K562 (cell line): ENCODE measurements around the gene MRRF. TPM values are rescaled to one million over a fixed set of nuclear protein-coding genes. Genes with fewer than 3 reads are reported as not detected.
A peak's percentile ranks its signal among the peaks of the same experiment; 100 is the strongest.

Experiments used
- ATAC-seq: fragments of 200-7000 bp; cut with Tn5 transposase; 3 replicates; pipeline ENCODE4 v1.9.1; 2020; ENCODE audit warnings: moderate library complexity
- BruUV-seq: library from RNA; stranded (reverse); fragments of 400-500 nt; replicated peaks from 2 replicates; lab custom pipeline; 2021; lab: Mats Ljungman, UMichigan
- CTCF ChIA-PET: fragments of 300-600 bp; formaldehyde crosslinking; extraction: SDS; loops from one replicate; lab custom pipeline; 2021; ENCODE audit warnings: low intra/inter-chr PET ratio; lab: Yijun Ruan, JAX
- POLR2A ChIA-PET: fragments of 300-600, 350-650 bp; sonication (Branson Sonifier 250); formaldehyde crosslinking; extraction: SDS; loops from one replicate; lab custom pipeline; 2021; ENCODE audit warnings: antibody characterized with exemption, inconsistent platforms; lab: Yijun Ruan, JAX
- DNase-seq, 4 experiments: peaks; one replicate each; pipeline versions ENCODE4 v3.0.0 to v3.0.0-alpha.2; 2011 to 2018; ENCODE audit warnings: low spot score in 3 of 4, mixed read lengths in 3 of 4; ENCODE audit errors: extremely low read depth in 1 of 4
- FAIRE-seq: peaks from 2 replicates; lab custom pipeline; 2011; peaks lifted over from hg19 to GRCh38; lab: Jason Lieb, UNC
- H2AFZ ChIP-seq: 2 replicates; pipeline ENCODE4 v1.6.0; 2011; ENCODE audit warnings: low read depth, low read length, control low read depth, inconsistent platforms
- H3K27ac ChIP-seq: fragments of 200-600 bp; 3 replicates; pipeline ENCODE4 v1.8.0; 2011; ENCODE audit warnings: low read depth, mild to moderate bottlenecking, control low read depth, inconsistent platforms, low read length, moderate library complexity, mixed read lengths; ENCODE audit errors: extremely low read depth
- H3K27me3 ChIP-seq, 2 experiments: fragments of 300-600 bp in 1 of 2; 2 replicates in 1 of 2; 3 replicates in 1 of 2; pipeline versions ENCODE4 v1.6.0 to v1.8.0; 2011; ENCODE audit warnings: inconsistent platforms in 2 of 2, low read length in 2 of 2, mild to moderate bottlenecking in 1 of 2, mixed read lengths in 1 of 2, moderate library complexity in 1 of 2; ENCODE audit not compliant: control insufficient read depth in 2 of 2, insufficient read depth in 2 of 2
- H3K36me3 ChIP-seq: fragments of 300-600 bp; 3 replicates; pipeline ENCODE4 v1.8.0; 2011; ENCODE audit warnings: mild to moderate bottlenecking, low read length, inconsistent platforms; ENCODE audit not compliant: control insufficient read depth, insufficient read depth
- H3K4me1 ChIP-seq, 2 experiments: fragments of 200-600 bp in 1 of 2; replicated peaks in 1 of 2; 2 replicates in 1 of 2; 3 replicates in 1 of 2; pipeline versions ENCODE4 v1.5.1 to v1.8.0; 2011; ENCODE audit warnings: inconsistent platforms in 2 of 2, low read length in 2 of 2, mild to moderate bottlenecking in 1 of 2, mixed read lengths in 1 of 2, moderate library complexity in 1 of 2; ENCODE audit not compliant: control insufficient read depth in 2 of 2, insufficient read depth in 2 of 2
- H3K4me2 ChIP-seq: 2 replicates; pipeline ENCODE4 v1.6.1; 2011; ENCODE audit warnings: low read length, control low read depth, inconsistent platforms, mixed read lengths; ENCODE audit not compliant: insufficient read depth
- H3K4me3 ChIP-seq: fragments of 200-600 bp; sonication (generic), shearing (Covaris generic); 2 replicates; pipeline ENCODE4 v1.5.1; 2016; ENCODE audit warnings: control low read depth, inconsistent platforms
- H3K79me2 ChIP-seq: fragments of 200-600 bp; 3 replicates; pipeline ENCODE4 v1.8.0; 2011; ENCODE audit warnings: low read length, inconsistent platforms; ENCODE audit not compliant: control insufficient read depth, insufficient read depth
- H3K9ac ChIP-seq, 2 experiments: 2 replicates each; pipeline versions ENCODE4 v1.6.0 to v1.6.1; 2011; ENCODE audit warnings: low read depth in 2 of 2, low read length in 2 of 2, control low read depth in 1 of 2, inconsistent platforms in 1 of 2, mild to moderate bottlenecking in 1 of 2, mixed read lengths in 1 of 2; ENCODE audit not compliant: insufficient read depth in 1 of 2
- H3K9me1 ChIP-seq: one replicate; pipeline ENCODE4 v1.6.0; 2011; ENCODE audit warnings: inconsistent platforms, mild to moderate bottlenecking, low read length, moderate library complexity; ENCODE audit not compliant: control insufficient read depth, insufficient read depth
- H3K9me3 ChIP-seq: replicated peaks from 2 replicates; pipeline ENCODE4 v1.5.1; 2011; ENCODE audit warnings: low read depth, low read length, inconsistent platforms; ENCODE audit not compliant: control insufficient read depth, insufficient read depth
- H4K20me1 ChIP-seq: replicated peaks from 2 replicates; pipeline ENCODE4 v1.6.1; 2011; ENCODE audit warnings: low read length, inconsistent platforms, mixed read lengths; ENCODE audit not compliant: control insufficient read depth, insufficient read depth
- BCL6 ChIP-seq: fragments of 250-450 bp; sonication (Bioruptor Pico); IDR thresholded peaks from 2 replicates; pipeline ENCODE4 v1.4.0; 2020
- BMI1 ChIP-seq: fragments of 150-350 bp; IDR thresholded peaks from 2 replicates; pipeline ENCODE4 v1.6.1; 2014; ENCODE audit warnings: low read length
- CBFA2T3 ChIP-seq: fragments of 450-650 bp; IDR thresholded peaks from 2 replicates; pipeline ENCODE4 v1.6.1; 2017
- CC2D1A ChIP-seq: fragments of 450-650 bp; IDR thresholded peaks from 2 replicates; pipeline ENCODE4 v1.6.1; 2017; ENCODE audit warnings: mild to moderate bottlenecking
- CGGBP1 ChIP-seq: fragments of 250-450 bp; sonication (Bioruptor Pico); IDR thresholded peaks from 2 replicates; pipeline ENCODE4 v1.9.0; 2021; ENCODE audit warnings: mild to moderate bottlenecking
- ELF1 ChIP-seq: fragments of 200-800 bp; sonication (Bioruptor generic); IDR thresholded peaks from 2 replicates; pipeline ENCODE4 v1.6.1; 2016; ENCODE audit warnings: missing genetic modification characterization, missing compliant biosample characterization
- ELF2 ChIP-seq: fragments of 250-450 bp; sonication (Bioruptor Pico); IDR thresholded peaks from 2 replicates; pipeline ENCODE4 v1.5.0; 2021; ENCODE audit warnings: mild to moderate bottlenecking
- FOXP1 ChIP-seq: sonication (generic); formaldehyde crosslinking; IDR thresholded peaks from 2 replicates; pipeline ENCODE4 v1.8.0; 2022; ENCODE audit warnings: mild to moderate bottlenecking, missing genetic modification reagents
- MAZ ChIP-seq, 2 experiments: fragments of 450-650 bp in 1 of 2; sonication (generic) in 1 of 2; formaldehyde crosslinking; IDR thresholded peaks in 1 of 2; conservative IDR thresholded peaks in 1 of 2; 2 replicates each; pipeline versions ENCODE4 v1.4.0 to v1.5.0; 2020; ENCODE audit warnings: mild to moderate bottlenecking in 1 of 2, missing genetic modification reagents in 1 of 2
- NELFE ChIP-seq: IDR thresholded peaks from 2 replicates; pipeline ENCODE4 v1.6.1; 2011; ENCODE audit warnings: mild to moderate bottlenecking; ENCODE audit not compliant: insufficient read depth, insufficient read length
- NFIC ChIP-seq: fragments of 450-650 bp; IDR thresholded peaks from 2 replicates; pipeline ENCODE4 v1.6.1; 2017; ENCODE audit warnings: mild to moderate bottlenecking, inconsistent platforms
- PHF21A ChIP-seq: fragments of 450-650 bp; IDR thresholded peaks from 2 replicates; pipeline ENCODE4 v1.6.1; 2017; ENCODE audit warnings: low read depth, borderline replicate concordance
- PTRF ChIP-seq: fragments of 450-650 bp; IDR thresholded peaks from 2 replicates; pipeline ENCODE4 v1.6.1; 2016; ENCODE audit warnings: mild to moderate bottlenecking, missing genetic modification characterization, missing compliant biosample characterization
- RCOR1 ChIP-seq, 2 experiments: IDR thresholded peaks; 2 replicates each; pipeline ENCODE4 v1.6.1; 2012; ENCODE audit warnings: low read depth in 2 of 2, low read length in 2 of 2, borderline replicate concordance in 1 of 2, improper control_type of control experiment in 1 of 2
- SMAD2 ChIP-seq: fragments of 150-350 bp; IDR thresholded peaks from 2 replicates; pipeline ENCODE4 v1.6.1; 2014; ENCODE audit warnings: low read depth, mild to moderate bottlenecking, low read length
- TAF15 ChIP-seq: fragments of 200-400 bp; formaldehyde crosslinking; IDR thresholded peaks from 2 replicates; pipeline ENCODE4 v1.6.1; 2017; ENCODE audit warnings: mild to moderate bottlenecking, low read depth, low read length, moderate library complexity
- TCF7L2 ChIP-seq: fragments of 150-350 bp; IDR thresholded peaks from 2 replicates; pipeline ENCODE4 v1.6.1; 2016; ENCODE audit warnings: low read depth, mild to moderate bottlenecking, low read length, moderate library complexity
- ZNF282 ChIP-seq: sonication (generic); formaldehyde crosslinking; IDR thresholded peaks from 2 replicates; pipeline ENCODE4 v1.8.1; 2023; ENCODE audit warnings: missing genetic modification reagents
- ZNF583 ChIP-seq: fragments of 250-450 bp; sonication (Bioruptor Pico); IDR thresholded peaks from 2 replicates; pipeline ENCODE4 v1.4.0; 2020
- WGBS: fragments of 100-300 bp; shearing (Covaris generic); methylation state at CpG from one replicate; pipeline ENCODE4 v1.1.6; 2016; ENCODE audit warnings: low coverage, mixed read lengths; ENCODE audit not compliant: insufficient coverage; ENCODE audit errors: missing lambda C conversion rate; 5-methylcytosine and 5-hydroxymethylcytosine counted together
- in situ Hi-C: fragments of 300-500 bp; cut with MboI; formaldehyde crosslinking; loops from 4 replicates; pipeline ENCODE4 v1.15.0; 2018; ENCODE audit warnings: inconsistent platforms, mixed read lengths
- intact Hi-C: fragments of 100-400 bp; cut with micrococcal nuclease; formaldehyde crosslinking; loops from 2 replicates; pipeline ENCODE4 v1.14.2; 2022
- polyA plus RNA-seq, 8 experiments: library from polyadenylated mRNA; depleted of rRNA in 4 of 8; stranded (reverse) in 5 of 8; unstranded in 3 of 8; fragments of >200 nt; fragmentation: Nextera tagmentation in 2 of 8; fragmentation: Illumina TruSeq in 1 of 8; extraction: Ambion mirVana in 2 of 8; extraction: Trizol in 1 of 8; gene quantifications; 2 replicates each; pipeline versions ENCODE4 v1.2.1 to v1.2.3, GENCODE V29; 2011 to 2014; ENCODE audit warnings: inconsistent platforms in 1 of 8, missing spikeins in 1 of 8
- total RNA-seq, 7 experiments: library from RNA; depleted of rRNA in 6 of 7; stranded (reverse); fragments of >200 nt in 6 of 7; fragmentation: Illumina TruSeq in 2 of 7; extraction: Trizol in 2 of 7; gene quantifications; 2 replicates each; pipeline versions ENCODE4 v1.2.1 to v1.2.3, GENCODE V29; 2011 to 2021; ENCODE audit warnings: low replicate concordance in 1 of 7
- TF ChIP-seq, protein P1 (sequence below), 2 experiments: fragments of 450-650 bp; IDR thresholded peaks; 2 replicates each; pipeline ENCODE4 v1.6.1; 2016
- TF ChIP-seq, protein P2 (sequence below): sonication (generic); formaldehyde crosslinking; IDR thresholded peaks from 2 replicates; pipeline ENCODE4 v1.8.0; 2023; ENCODE audit warnings: mild to moderate bottlenecking, missing genetic modification reagents

The MRRF gene
- total and polyA plus RNA-seq, 9 of the 15 experiments (the other 6 are each of a cell fraction or from before 2014, with no cell fraction given) = 55.0 to 105 (median 81.2) TPM

DNA sequence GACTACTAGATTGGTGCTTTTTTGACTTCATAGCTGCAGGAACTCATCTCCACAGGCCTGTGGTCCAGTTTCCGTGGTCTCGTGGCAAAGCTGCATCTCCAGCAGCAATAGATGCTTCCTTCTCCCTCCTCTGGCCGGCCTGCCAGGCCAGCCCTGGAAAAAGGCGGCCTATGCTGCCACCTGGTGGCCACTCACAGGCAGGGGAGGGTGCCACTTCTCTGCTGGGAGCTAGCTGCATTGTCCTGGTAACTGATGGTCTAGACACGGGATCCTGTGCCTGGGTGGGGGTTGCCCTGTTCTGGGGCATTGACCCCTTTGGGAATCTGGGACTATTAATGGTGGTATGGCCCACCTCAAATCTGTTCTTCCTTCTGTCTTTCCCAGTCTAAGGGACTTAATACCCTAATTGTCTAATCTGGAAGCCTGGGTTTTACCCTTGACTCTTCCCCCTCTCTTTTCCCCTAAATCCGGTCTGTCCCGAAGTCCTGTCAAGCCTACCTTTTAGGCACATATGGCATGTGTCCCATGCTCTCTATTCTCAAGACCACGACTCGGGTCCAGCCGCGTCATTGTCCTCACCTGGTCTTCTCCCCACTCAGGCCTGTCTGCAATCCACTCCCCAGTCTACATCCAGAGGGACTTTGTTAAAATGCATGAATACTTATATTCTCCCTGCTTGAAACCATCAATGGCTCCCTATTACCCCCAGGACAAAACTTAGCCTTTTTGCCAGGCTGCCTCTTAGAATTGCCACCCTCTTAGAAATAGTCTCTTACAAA is 86.1 kb downstream of the MRRF start:
- H3K27ac ChIP-seq = no peak overlapping the region
- no peaks in the 10 kb centered on the region for H3K36me3 ChIP-seq
- BruUV-seq = no TSS peak
- peaks cover 0 to 4% of the 10 kb centered on the region in 2 experiments; a peak in 1 of 5 replicates for H3K4me1 ChIP-seq
- no peaks in the 10 kb centered on the region; the same call in 1 of the 2 replicates for H4K20me1 ChIP-seq
- no peak overlapping the region for H3K4me3 ChIP-seq
- H3K79me2 ChIP-seq = no peaks in the 10 kb centered on the region
- in situ Hi-C loops (loop anchor here (5.0 kb wide), 2 partner anchors 102 to 228 kb away; no protein-coding TSS in a partner anchor), intact Hi-C loops (loop anchor here (1.0 to 2.0 kb wide), 5 partner anchors 103 to 460 kb away; no protein-coding TSS in a partner anchor)
- peak; percentile 99 for FAIRE-seq
- H3K9ac ChIP-seq = no peak overlapping the region
- peak; percentile 83 to 88 (median 88) for DNase-seq
- peak; percentile 99 for ATAC-seq
- CTCF ChIA-PET = interaction anchor here (0.6 to 6.0 kb wide), 7 partner anchors 121 to 459 kb away, joined by 3 to 88 read pairs (median 5); no protein-coding TSS in a partner anchor
- no peaks in the 10 kb centered on the region; a peak in 1 of 5 replicates for H3K27me3 ChIP-seq
- POLR2A ChIA-PET = interaction anchor here (0.6 to 2.5 kb wide), 5 partner anchors 84 to 249 kb away, joined by 3 to 11 read pairs (median 3); no protein-coding TSS in a partner anchor
- H3K9me3 ChIP-seq = no peaks in the 10 kb centered on the region; the same call in 1 of the 2 replicates
- no peak overlapping the region for H2AFZ ChIP-seq
- H3K4me2 ChIP-seq = no peak overlapping the region
- 4% methylated on average over 11 of the region's 11 CpGs for WGBS
- H3K9me1 ChIP-seq = no peaks in the 10 kb centered on the region
- TF ChIP-seq TAF15 (no peak), PTRF (tag) (no peak), CGGBP1 (CRISPR knock-in tag) (no peak), BMI1 (no peak), FOXP1 (CRISPR knock-in tag) (0 out of 2 replicates have a peak, but pooled peaks have one; percentile 34), ZNF583 (CRISPR knock-in tag) (no peak), ELF2 (CRISPR knock-in tag) (no peak), SMAD2 (no peak), NFIC (0 out of 2 replicates have a peak, but pooled peaks have one; percentile 5), RCOR1 (IDR thresholded peaks at IDR 0.05; ENCODE audit: borderline replicate concordance in 1 of 2, low read depth in 2 of 2, low read length in 2 of 2) (peak in 1 of 2 experiments; percentile 59; a peak in 2 of 4 replicates), CBFA2T3 (no peak), ELF1 (tag) (no peak), NELFE (no peak), BCL6 (CRISPR knock-in tag) (no peak), MAZ (CRISPR knock-in tag; conservative IDR thresholded peaks at IDR 0.05 in 1 of 2, IDR thresholded peaks at IDR 0.05 in 1 of 2) (peak; percentile 43 to 65; a peak in 3 of 4 replicates), CC2D1A (peak; percentile 80; the same call in 1 of the 2 replicates), TCF7L2 (no peak), PHF21A (no peak), ZNF282 (CRISPR knock-in tag) (no peak)
- TF ChIP-seq, protein P1, sequence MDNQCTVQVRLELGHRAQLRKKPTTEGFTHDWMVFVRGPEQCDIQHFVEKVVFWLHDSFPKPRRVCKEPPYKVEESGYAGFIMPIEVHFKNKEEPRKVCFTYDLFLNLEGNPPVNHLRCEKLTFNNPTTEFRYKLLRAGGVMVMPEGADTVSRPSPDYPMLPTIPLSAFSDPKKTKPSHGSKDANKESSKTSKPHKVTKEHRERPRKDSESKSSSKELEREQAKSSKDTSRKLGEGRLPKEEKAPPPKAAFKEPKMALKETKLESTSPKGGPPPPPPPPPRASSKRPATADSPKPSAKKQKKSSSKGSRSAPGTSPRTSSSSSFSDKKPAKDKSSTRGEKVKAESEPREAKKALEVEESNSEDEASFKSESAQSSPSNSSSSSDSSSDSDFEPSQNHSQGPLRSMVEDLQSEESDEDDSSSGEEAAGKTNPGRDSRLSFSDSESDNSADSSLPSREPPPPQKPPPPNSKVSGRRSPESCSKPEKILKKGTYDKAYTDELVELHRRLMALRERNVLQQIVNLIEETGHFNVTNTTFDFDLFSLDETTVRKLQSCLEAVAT (IDR thresholded peaks at IDR 0.05) = no peak; a peak in 1 of 4 replicates
- TF ChIP-seq, protein P2, sequence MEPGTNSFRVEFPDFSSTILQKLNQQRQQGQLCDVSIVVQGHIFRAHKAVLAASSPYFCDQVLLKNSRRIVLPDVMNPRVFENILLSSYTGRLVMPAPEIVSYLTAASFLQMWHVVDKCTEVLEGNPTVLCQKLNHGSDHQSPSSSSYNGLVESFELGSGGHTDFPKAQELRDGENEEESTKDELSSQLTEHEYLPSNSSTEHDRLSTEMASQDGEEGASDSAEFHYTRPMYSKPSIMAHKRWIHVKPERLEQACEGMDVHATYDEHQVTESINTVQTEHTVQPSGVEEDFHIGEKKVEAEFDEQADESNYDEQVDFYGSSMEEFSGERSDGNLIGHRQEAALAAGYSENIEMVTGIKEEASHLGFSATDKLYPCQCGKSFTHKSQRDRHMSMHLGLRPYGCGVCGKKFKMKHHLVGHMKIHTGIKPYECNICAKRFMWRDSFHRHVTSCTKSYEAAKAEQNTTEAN = no peak
